ENCODE measurements around the gene CPLANE2.

DNA sequence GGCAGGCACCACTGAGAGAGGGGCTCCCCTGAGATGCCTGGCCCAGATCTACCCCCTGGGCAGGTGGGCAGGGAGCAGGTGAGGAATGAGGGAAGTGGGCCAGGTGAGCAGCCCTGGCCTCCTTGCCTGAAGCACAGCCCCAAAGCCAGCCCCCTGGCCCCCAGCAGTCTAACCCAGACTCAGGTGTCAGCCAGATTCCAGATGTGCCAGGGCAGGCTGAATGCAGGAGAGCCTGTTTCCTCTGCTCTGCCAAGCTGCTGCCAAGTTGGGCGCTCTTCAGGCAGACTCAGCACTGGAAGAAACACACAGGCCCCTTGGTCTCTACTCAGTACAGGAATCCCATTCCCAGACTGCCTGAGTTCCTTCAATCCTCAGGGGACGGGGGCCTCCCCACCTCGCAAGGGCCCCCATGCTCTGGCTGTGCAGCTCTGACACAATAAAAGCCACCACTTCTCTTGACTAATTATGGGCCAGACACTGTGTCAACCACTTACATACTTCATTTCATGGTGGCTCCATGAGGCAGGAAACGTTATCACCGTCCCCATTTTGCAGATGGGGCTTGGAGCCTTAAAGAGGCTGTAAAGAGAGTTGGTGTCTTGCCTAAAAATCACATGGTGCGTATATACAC, 45.0 kb downstream of the CPLANE2 start:
- TF ChIP-seq EP300 (IDR thresholded peaks at IDR 0.05) (no peak), POLR2AphosphoS5 (IDR thresholded peaks at IDR 0.05) (no peak)

All from gastroesophageal sphincter (tissue), 2 donors.